ENCODE results near the gene OPRD1.

GRCh38 chr1:28783363-28783762, 28.6 kb upstream of the OPRD1 start:
- TF ChIP-seq GABPA (IDR thresholded peaks at IDR 0.05; ENCODE audit: low read depth): no peak
- no peak for TF ChIP-seq CTCF (IDR thresholded peaks at IDR 0.05)
- no peak for TF ChIP-seq TAF1 (IDR thresholded peaks at IDR 0.05; ENCODE audit: borderline replicate concordance, low read depth, low read length)
- no peak for TF ChIP-seq MXI1 (IDR thresholded peaks at IDR 0.05; ENCODE audit: low read depth, low read length)
- TF ChIP-seq POLR2AphosphoS5 (IDR thresholded peaks at IDR 0.05; ENCODE audit: low read depth, low read length): no peak
